ENCODE results near the gene GNGT1. TPM values are rescaled to one million over a fixed set of nuclear protein-coding genes. Genes with fewer than 3 reads are reported as not detected.

The GNGT1 gene
- polyA plus RNA-seq, 1 of the 3 experiments (the other 2 are of a cell fraction): 0.15 TPM

DNA sequence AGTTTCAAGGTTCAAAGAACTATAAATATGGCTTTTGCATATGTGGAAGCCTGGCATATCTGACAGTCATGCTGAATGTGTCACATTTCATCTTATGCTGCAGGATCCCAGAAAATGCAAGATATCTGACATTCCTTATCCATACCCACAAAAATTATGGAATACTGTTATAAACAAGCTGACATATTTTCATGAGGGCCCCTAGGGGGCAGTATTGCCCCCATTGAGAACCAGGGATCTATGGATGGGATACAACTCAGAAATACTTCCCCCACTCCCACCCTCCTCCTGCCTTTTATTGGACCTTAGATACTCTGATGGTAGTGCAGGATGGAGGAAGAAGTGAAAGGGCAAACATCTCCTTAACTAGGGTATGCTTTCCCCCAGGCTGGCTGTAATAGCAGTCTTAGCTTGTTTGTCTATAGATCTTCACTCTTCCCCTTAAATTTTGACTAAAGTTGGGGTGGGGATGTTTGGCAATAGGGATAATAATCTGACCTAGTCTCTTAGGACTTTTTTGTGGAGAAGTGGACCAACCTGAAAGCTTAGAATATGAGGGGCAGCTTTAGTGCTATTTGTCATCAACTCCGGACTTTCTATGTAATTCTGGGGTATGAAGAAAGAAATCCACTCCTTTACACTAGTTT is 3.5 kb upstream of the GNGT1 start:
- TF ChIP-seq, protein P1, sequence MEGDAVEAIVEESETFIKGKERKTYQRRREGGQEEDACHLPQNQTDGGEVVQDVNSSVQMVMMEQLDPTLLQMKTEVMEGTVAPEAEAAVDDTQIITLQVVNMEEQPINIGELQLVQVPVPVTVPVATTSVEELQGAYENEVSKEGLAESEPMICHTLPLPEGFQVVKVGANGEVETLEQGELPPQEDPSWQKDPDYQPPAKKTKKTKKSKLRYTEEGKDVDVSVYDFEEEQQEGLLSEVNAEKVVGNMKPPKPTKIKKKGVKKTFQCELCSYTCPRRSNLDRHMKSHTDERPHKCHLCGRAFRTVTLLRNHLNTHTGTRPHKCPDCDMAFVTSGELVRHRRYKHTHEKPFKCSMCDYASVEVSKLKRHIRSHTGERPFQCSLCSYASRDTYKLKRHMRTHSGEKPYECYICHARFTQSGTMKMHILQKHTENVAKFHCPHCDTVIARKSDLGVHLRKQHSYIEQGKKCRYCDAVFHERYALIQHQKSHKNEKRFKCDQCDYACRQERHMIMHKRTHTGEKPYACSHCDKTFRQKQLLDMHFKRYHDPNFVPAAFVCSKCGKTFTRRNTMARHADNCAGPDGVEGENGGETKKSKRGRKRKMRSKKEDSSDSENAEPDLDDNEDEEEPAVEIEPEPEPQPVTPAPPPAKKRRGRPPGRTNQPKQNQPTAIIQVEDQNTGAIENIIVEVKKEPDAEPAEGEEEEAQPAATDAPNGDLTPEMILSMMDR (IDR thresholded peaks at IDR 0.05): peak; percentile 99
- TF ChIP-seq RAD21 (IDR thresholded peaks at IDR 0.05; ENCODE audit: low read length) (peak; percentile 88), NRF1 (IDR thresholded peaks at IDR 0.05; ENCODE audit: low read depth, low read length) (no peak), SMC3 (IDR thresholded peaks at IDR 0.05; ENCODE audit: low read depth, low read length) (peak; percentile 80)
- TF ChIP-seq, protein P2, sequence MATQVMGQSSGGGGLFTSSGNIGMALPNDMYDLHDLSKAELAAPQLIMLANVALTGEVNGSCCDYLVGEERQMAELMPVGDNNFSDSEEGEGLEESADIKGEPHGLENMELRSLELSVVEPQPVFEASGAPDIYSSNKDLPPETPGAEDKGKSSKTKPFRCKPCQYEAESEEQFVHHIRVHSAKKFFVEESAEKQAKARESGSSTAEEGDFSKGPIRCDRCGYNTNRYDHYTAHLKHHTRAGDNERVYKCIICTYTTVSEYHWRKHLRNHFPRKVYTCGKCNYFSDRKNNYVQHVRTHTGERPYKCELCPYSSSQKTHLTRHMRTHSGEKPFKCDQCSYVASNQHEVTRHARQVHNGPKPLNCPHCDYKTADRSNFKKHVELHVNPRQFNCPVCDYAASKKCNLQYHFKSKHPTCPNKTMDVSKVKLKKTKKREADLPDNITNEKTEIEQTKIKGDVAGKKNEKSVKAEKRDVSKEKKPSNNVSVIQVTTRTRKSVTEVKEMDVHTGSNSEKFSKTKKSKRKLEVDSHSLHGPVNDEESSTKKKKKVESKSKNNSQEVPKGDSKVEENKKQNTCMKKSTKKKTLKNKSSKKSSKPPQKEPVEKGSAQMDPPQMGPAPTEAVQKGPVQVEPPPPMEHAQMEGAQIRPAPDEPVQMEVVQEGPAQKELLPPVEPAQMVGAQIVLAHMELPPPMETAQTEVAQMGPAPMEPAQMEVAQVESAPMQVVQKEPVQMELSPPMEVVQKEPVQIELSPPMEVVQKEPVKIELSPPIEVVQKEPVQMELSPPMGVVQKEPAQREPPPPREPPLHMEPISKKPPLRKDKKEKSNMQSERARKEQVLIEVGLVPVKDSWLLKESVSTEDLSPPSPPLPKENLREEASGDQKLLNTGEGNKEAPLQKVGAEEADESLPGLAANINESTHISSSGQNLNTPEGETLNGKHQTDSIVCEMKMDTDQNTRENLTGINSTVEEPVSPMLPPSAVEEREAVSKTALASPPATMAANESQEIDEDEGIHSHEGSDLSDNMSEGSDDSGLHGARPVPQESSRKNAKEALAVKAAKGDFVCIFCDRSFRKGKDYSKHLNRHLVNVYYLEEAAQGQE (IDR thresholded peaks at IDR 0.05; ENCODE audit: low read depth, low read length): no peak
- TF ChIP-seq, protein P3, sequence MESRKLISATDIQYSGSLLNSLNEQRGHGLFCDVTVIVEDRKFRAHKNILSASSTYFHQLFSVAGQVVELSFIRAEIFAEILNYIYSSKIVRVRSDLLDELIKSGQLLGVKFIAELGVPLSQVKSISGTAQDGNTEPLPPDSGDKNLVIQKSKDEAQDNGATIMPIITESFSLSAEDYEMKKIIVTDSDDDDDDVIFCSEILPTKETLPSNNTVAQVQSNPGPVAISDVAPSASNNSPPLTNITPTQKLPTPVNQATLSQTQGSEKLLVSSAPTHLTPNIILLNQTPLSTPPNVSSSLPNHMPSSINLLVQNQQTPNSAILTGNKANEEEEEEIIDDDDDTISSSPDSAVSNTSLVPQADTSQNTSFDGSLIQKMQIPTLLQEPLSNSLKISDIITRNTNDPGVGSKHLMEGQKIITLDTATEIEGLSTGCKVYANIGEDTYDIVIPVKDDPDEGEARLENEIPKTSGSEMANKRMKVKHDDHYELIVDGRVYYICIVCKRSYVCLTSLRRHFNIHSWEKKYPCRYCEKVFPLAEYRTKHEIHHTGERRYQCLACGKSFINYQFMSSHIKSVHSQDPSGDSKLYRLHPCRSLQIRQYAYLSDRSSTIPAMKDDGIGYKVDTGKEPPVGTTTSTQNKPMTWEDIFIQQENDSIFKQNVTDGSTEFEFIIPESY (IDR thresholded peaks at IDR 0.05; ENCODE audit: borderline replicate concordance, low read depth): no peak
- POLR2A ChIA-PET: interaction anchor here (0.6 to 0.9 kb wide), 2 partner anchors 11 to 19 kb away, joined by 3 to 5 read pairs; partner anchors contain the start of gene GNG11

More for the DNA sequence above, 3.5 kb upstream of the GNGT1 start:
- Histone ChIP-seq H3K4me2 (no peak overlapping the region), H2AFZ (ENCODE audit: low read depth) (no peak overlapping the region), H3K79me2 (ENCODE audit: insufficient read depth) (no peaks in the 10 kb centered on the region), H3K9ac (no peak overlapping the region), H3K27ac (ENCODE audit: low read depth in 2 of 2, low read length in 1 of 2) (no peak overlapping the region), H3F3A (replicated peaks; ENCODE audit: insufficient read depth) (no peaks in the 10 kb centered on the region), H4K20me1 (ENCODE audit: insufficient read depth) (no peaks in the 10 kb centered on the region), H3K9me2 (no peaks in the 10 kb centered on the region), H3K9me3 (no peaks in the 10 kb centered on the region), H3K4me3 (ENCODE audit: low read depth in 2 of 2, low read length in 1 of 2) (no peak overlapping the region), H3K4me1 (ENCODE audit: control insufficient read depth in 1 of 2, insufficient read depth in 2 of 2, low read depth in 1 of 2, low read length in 1 of 2) (no peaks in the 10 kb centered on the region), H3K27me3 (ENCODE audit: insufficient read depth) (no peaks in the 10 kb centered on the region), H3K36me3 (replicated peaks in 1 of 2; ENCODE audit: control insufficient read depth in 1 of 2, insufficient read depth in 2 of 2, low read length in 1 of 2) (no peaks in the 10 kb centered on the region)
- peak; percentile 55 for DNase-seq
- CTCF ChIA-PET: interaction anchor here (0.5 to 4.6 kb wide), 43 partner anchors 10 to 544 kb away, joined by 3 to 38 read pairs (median 4); partner anchors contain the start of genes GNG11 and TFPI2
- WGBS (ENCODE audit: low lambda C conversion rate): 89% methylated on average over 1 of the region's 1 CpG

Measured in SK-N-SH (cell line).